ENCODE data around the gene EMP1.

DNA sequence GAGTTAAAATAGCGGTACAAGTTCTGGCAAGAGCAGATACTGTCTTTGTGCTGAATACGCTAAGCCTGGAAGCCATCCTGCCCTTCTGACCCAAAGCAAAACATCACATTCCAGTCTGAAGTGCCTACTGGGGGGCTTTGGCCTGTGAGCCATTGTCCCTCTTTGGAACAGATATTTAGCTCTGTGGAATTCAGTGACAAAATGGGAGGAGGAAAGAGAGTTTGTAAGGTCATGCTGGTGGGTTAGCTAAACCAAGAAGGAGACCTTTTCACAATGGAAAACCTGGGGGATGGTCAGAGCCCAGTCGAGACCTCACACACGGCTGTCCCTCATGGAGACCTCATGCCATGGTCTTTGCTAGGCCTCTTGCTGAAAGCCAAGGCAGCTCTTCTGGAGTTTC lies 18.5 kb downstream of the EMP1 start:
- TF ChIP-seq, protein P1, sequence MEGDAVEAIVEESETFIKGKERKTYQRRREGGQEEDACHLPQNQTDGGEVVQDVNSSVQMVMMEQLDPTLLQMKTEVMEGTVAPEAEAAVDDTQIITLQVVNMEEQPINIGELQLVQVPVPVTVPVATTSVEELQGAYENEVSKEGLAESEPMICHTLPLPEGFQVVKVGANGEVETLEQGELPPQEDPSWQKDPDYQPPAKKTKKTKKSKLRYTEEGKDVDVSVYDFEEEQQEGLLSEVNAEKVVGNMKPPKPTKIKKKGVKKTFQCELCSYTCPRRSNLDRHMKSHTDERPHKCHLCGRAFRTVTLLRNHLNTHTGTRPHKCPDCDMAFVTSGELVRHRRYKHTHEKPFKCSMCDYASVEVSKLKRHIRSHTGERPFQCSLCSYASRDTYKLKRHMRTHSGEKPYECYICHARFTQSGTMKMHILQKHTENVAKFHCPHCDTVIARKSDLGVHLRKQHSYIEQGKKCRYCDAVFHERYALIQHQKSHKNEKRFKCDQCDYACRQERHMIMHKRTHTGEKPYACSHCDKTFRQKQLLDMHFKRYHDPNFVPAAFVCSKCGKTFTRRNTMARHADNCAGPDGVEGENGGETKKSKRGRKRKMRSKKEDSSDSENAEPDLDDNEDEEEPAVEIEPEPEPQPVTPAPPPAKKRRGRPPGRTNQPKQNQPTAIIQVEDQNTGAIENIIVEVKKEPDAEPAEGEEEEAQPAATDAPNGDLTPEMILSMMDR (IDR thresholded peaks at IDR 0.05), result no peak
- TF ChIP-seq POLR2A (IDR thresholded peaks at IDR 0.05), result no peak

All from tibial nerve (tissue), 3 donors.